22Rv1 (cell line): ENCODE measurements around the gene RLF.

Source experiments
- ZFX ChIP-seq: fragments of 450-650 bp; IDR thresholded peaks from 2 replicates; pipeline ENCODE4 v1.6.1; 2017; ENCODE audit warnings: antibody characterized with exemption, borderline replicate concordance
- TF ChIP-seq, protein P1 (sequence below): fragments of 450-650 bp; IDR thresholded peaks from 2 replicates; pipeline ENCODE4 v1.5.1; 2017; ENCODE audit warnings: mild to moderate bottlenecking

DNA sequence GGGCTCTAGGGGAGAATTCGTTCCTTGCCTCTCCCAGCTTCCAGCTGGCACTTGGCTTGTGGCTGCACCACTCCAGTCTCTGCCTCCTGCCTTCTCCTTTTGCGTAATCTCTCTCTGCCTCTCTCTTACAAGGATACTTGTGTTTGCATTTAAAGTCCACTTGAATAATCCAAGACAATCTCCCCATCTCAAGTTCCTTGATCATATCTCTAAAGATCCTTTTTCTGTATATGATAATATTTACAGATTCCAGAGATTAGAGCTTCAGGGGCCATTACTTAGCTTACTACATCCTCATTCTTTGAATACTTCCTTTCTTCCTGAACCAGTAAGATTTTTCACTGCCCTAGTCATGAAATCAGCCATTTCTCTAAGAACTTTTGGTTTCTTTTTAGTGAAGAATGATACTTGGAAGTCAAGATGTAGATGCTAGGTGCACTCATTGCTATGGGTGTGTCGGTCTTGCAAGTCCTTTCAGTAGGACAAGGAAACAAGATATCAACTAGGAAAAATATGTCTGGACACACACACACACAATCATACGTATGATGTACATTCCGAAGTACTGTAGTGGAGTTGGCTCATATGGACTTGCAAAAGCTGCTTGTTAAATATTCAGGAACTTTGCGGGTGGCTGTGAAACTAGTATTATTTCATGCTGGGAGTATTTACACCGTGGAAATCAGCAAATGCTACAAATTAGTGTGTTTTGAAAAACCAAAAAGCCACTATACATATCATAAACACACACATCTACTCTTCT is 20.8 kb upstream of the RLF start:
- TF ChIP-seq ZFX = no peak
- TF ChIP-seq, protein P1, sequence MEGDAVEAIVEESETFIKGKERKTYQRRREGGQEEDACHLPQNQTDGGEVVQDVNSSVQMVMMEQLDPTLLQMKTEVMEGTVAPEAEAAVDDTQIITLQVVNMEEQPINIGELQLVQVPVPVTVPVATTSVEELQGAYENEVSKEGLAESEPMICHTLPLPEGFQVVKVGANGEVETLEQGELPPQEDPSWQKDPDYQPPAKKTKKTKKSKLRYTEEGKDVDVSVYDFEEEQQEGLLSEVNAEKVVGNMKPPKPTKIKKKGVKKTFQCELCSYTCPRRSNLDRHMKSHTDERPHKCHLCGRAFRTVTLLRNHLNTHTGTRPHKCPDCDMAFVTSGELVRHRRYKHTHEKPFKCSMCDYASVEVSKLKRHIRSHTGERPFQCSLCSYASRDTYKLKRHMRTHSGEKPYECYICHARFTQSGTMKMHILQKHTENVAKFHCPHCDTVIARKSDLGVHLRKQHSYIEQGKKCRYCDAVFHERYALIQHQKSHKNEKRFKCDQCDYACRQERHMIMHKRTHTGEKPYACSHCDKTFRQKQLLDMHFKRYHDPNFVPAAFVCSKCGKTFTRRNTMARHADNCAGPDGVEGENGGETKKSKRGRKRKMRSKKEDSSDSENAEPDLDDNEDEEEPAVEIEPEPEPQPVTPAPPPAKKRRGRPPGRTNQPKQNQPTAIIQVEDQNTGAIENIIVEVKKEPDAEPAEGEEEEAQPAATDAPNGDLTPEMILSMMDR = no peak
